HCT116 (cell line): Measurements from ENCODE around the gene PLCL2. TPM values are rescaled to one million over a fixed set of nuclear protein-coding genes. Genes with fewer than 3 reads are reported as not detected.

Experiments
- ATAC-seq: fragments of 200-7000 bp; cut with Tn5 transposase; 2 replicates; pipeline ENCODE4 v1.9.1; 2020; ENCODE audit warnings: mild to moderate bottlenecking, moderate library complexity
- BruUV-seq: library from RNA; stranded (reverse); fragments of 400-500 nt; replicated peaks from 2 replicates; lab custom pipeline; 2021; lab: Mats Ljungman, UMichigan
- CTCF ChIA-PET: fragments of 300-600 bp; sonication (Branson Sonifier 250); formaldehyde crosslinking; loops from one replicate; lab custom pipeline; 2021; ENCODE audit warnings: antibody characterized with exemption; lab: Charles Lee
- POLR2A ChIA-PET: fragments of 300-600, 350-600 bp; sonication (Branson Sonifier 250); formaldehyde crosslinking; loops from one replicate; lab custom pipeline; 2021; ENCODE audit warnings: antibody characterized with exemption; lab: Charles Lee
- RAD21 ChIA-PET, 2 experiments: fragments of 300-600 bp; sonication (Branson Sonifier 250); formaldehyde crosslinking; loops; one replicate each; lab custom pipeline; 2023; ENCODE audit warnings: low total read pairs in 2 of 2; ENCODE audit not compliant: uncharacterized antibody in 2 of 2, unreplicated experiment in 2 of 2, low non-redundant PET in 1 of 2; lab: Charles Lee
- DNase-seq: peaks from one replicate; pipeline ENCODE4 v3.0.0-alpha.2; 2010; ENCODE audit warnings: low read depth, low spot score
- H2AFZ ChIP-seq: fragments of 200-600 bp; shearing (Covaris generic), sonication (generic); 2 replicates; pipeline ENCODE4 v1.6.1; 2017; ENCODE audit warnings: low read depth, mixed run types, mixed read lengths, antibody characterized with exemption, low read length; ENCODE audit not compliant: poor library complexity, severe bottlenecking
- H3K27ac ChIP-seq: 2 replicates; pipeline ENCODE4 v1.5.1; 2012; ENCODE audit warnings: low read depth, low read length
- H3K27me3 ChIP-seq: fragments of 200-600 bp; sonication (generic); 2 replicates; pipeline ENCODE4 v1.6.1; 2016; ENCODE audit warnings: mixed run types, low read length, mixed read lengths; ENCODE audit not compliant: insufficient read depth
- H3K36me3 ChIP-seq, 2 experiments: fragments of 200-500 bp in 1 of 2; fragments of 200-600 bp in 1 of 2; sonication (Bioruptor generic) in 1 of 2; sonication (generic) in 1 of 2; 2 replicates each; pipeline versions ENCODE4 v1.5.1 to v1.6.1; 2014 to 2016; ENCODE audit warnings: low read length in 2 of 2, inconsistent platforms in 1 of 2, mixed read lengths in 1 of 2, mixed run types in 1 of 2; ENCODE audit not compliant: insufficient read depth in 2 of 2, control insufficient read depth in 1 of 2
- H3K4me1 ChIP-seq, 2 experiments: fragments of 200-600 bp in 1 of 2; sonication (generic) in 1 of 2; 2 replicates each; pipeline versions ENCODE4 v1.5.1 to v1.6.1; 2012 to 2017; ENCODE audit warnings: low read length in 2 of 2, inconsistent platforms in 1 of 2, mild to moderate bottlenecking in 1 of 2, mixed read lengths in 1 of 2, mixed run types in 1 of 2, moderate library complexity in 1 of 2; ENCODE audit not compliant: insufficient read depth in 2 of 2, control insufficient read depth in 1 of 2
- H3K4me2 ChIP-seq: fragments of 200-600 bp; sonication (generic); 2 replicates; pipeline ENCODE4 v1.6.1; 2017; ENCODE audit warnings: mixed run types, low read length, mixed read lengths
- H3K4me3 ChIP-seq, 2 experiments: fragments of 200-600 bp in 1 of 2; sonication (generic) in 1 of 2; replicated peaks in 1 of 2; 2 replicates each; pipeline ENCODE4 v1.5.1; 2011 to 2016; ENCODE audit warnings: low read length in 2 of 2, control low read depth in 1 of 2, low read depth in 1 of 2, mild to moderate bottlenecking in 1 of 2, mixed read lengths in 1 of 2, mixed run types in 1 of 2
- H3K79me2 ChIP-seq: fragments of 200-600 bp; sonication (generic); 2 replicates; pipeline ENCODE4 v1.6.1; 2017; ENCODE audit warnings: mild to moderate bottlenecking, mixed run types, low read length, moderate library complexity, mixed read lengths; ENCODE audit not compliant: insufficient read depth
- H3K9ac ChIP-seq: fragments of 200-600 bp; sonication (generic); 2 replicates; pipeline ENCODE4 v1.6.1; 2016; ENCODE audit warnings: low read length, mixed read lengths
- H3K9me2 ChIP-seq: fragments of 200-600 bp; sonication (generic), shearing (Covaris generic); 2 replicates; pipeline ENCODE4 v1.6.1; 2017; ENCODE audit warnings: mixed run types, mild to moderate bottlenecking, moderate library complexity; ENCODE audit not compliant: insufficient read depth
- H3K9me3 ChIP-seq, 2 experiments: fragments of 200-500 bp in 1 of 2; fragments of 200-600 bp in 1 of 2; sonication (Bioruptor generic) in 1 of 2; sonication (generic) in 1 of 2; 2 replicates each; pipeline ENCODE4 v1.6.1; 2014 to 2017; ENCODE audit warnings: low read length in 2 of 2, mixed read lengths in 2 of 2, inconsistent platforms in 1 of 2, low read depth in 1 of 2, mild to moderate bottlenecking in 1 of 2, mixed run types in 1 of 2, moderate library complexity in 1 of 2; ENCODE audit not compliant: control insufficient read depth in 1 of 2, insufficient read depth in 1 of 2
- H4K20me1 ChIP-seq: fragments of 200-600 bp; sonication (generic), shearing (Covaris generic); 2 replicates; pipeline ENCODE4 v1.6.1; 2017; ENCODE audit warnings: mixed run types, mild to moderate bottlenecking, moderate library complexity; ENCODE audit not compliant: insufficient read depth
- CBX3 ChIP-seq: IDR thresholded peaks from 2 replicates; pipeline ENCODE4 v1.6.1; 2012; ENCODE audit warnings: low read depth
- EGR1 ChIP-seq: IDR thresholded peaks from 2 replicates; pipeline ENCODE4 v1.6.1; 2012; ENCODE audit warnings: low read depth
- ELF1 ChIP-seq: IDR thresholded peaks from 2 replicates; pipeline ENCODE4 v1.6.1; 2012; ENCODE audit warnings: low read depth, borderline replicate concordance
- EZH2 ChIP-seq: fragments of 200-600 bp; sonication (generic); IDR thresholded peaks from 2 replicates; pipeline ENCODE4 v1.6.1; 2017; ENCODE audit warnings: antibody characterized with exemption, mixed run types
- EZH2phosphoT487 ChIP-seq: fragments of 200-600 bp; IDR thresholded peaks from 2 replicates; pipeline ENCODE4 v1.6.1; 2018; ENCODE audit warnings: antibody characterized with exemption, borderline replicate concordance
- FOSL1 ChIP-seq: IDR thresholded peaks from 2 replicates; pipeline ENCODE4 v1.6.1; 2012; ENCODE audit warnings: low read depth
- JUND ChIP-seq: IDR thresholded peaks from 2 replicates; pipeline ENCODE4 v1.6.1; 2012
- MAX ChIP-seq: IDR thresholded peaks from 2 replicates; pipeline ENCODE4 v1.6.1; 2012
- POLR2A ChIP-seq: IDR thresholded peaks from 2 replicates; pipeline ENCODE4 v1.7.0; 2011; ENCODE audit warnings: borderline replicate concordance; ENCODE audit not compliant: insufficient read depth, insufficient read length; ENCODE audit errors: extremely low read depth
- POLR2AphosphoS5 ChIP-seq: IDR thresholded peaks from 2 replicates; pipeline ENCODE4 v1.6.1; 2011; ENCODE audit warnings: mild to moderate bottlenecking, low read depth, low read length, moderate library complexity
- RAD21 ChIP-seq: IDR thresholded peaks from 2 replicates; pipeline ENCODE4 v1.6.1; 2012; ENCODE audit warnings: low read depth, mild to moderate bottlenecking
- REST ChIP-seq: IDR thresholded peaks from 2 replicates; pipeline ENCODE4 v1.6.1; 2012; ENCODE audit warnings: low read depth
- SIN3A ChIP-seq: IDR thresholded peaks from 2 replicates; pipeline ENCODE4 v1.6.1; 2012; ENCODE audit warnings: low read depth
- SP1 ChIP-seq: IDR thresholded peaks from 2 replicates; pipeline ENCODE4 v1.6.1; 2012; ENCODE audit warnings: low read depth
- SRF ChIP-seq: IDR thresholded peaks from 2 replicates; pipeline ENCODE4 v1.6.1; 2012; ENCODE audit warnings: low read depth
- TCF7L2 ChIP-seq: IDR thresholded peaks from 2 replicates; pipeline ENCODE4 v1.7.0; 2011; ENCODE audit warnings: borderline replicate concordance, inconsistent platforms; ENCODE audit not compliant: insufficient read depth, insufficient read length; ENCODE audit errors: extremely low read depth
- YY1 ChIP-seq: IDR thresholded peaks from 2 replicates; pipeline ENCODE4 v1.6.1; 2011; ENCODE audit warnings: low read length, low read depth, moderate library complexity, mild to moderate bottlenecking; ENCODE audit not compliant: insufficient replicate concordance; ENCODE audit errors: extremely low read depth
- ZNF274 ChIP-seq: fragments of 200-500 bp; sonication (Bioruptor generic); IDR thresholded peaks from 2 replicates; pipeline ENCODE4 v1.6.1; 2014; ENCODE audit warnings: mild to moderate bottlenecking, low read depth, low read length, inconsistent platforms
- intact Hi-C: fragments of 100-400 bp; cut with micrococcal nuclease; formaldehyde crosslinking; loops from 2 replicates; pipeline ENCODE4 v1.10.0; 2022
- total RNA-seq: library from RNA; stranded (reverse); gene quantifications from one replicate; pipeline ENCODE4 v1.2.1, GENCODE V29; 2021; ENCODE audit not compliant: unreplicated experiment
- TF ChIP-seq, protein P1 (sequence below): IDR thresholded peaks from 2 replicates; pipeline ENCODE4 v1.6.1; 2012

The PLCL2 gene
- total RNA-seq, 1 experiment from 2014 or later, result 2.2 TPM

- no peak overlapping the region for H2AFZ ChIP-seq
- ChIA-PET RAD21 (no interaction called here), CTCF (no interaction called here), POLR2A (no interaction called here)
- DNase-seq (no peak), ATAC-seq (no peak)
- no peaks in the 10 kb centered on the region for H3K27me3 ChIP-seq
- no peak overlapping the region for H3K4me2 ChIP-seq
- H3K9me3 ChIP-seq, result no peaks in the 10 kb centered on the region
- intact Hi-C loops, result no loop called here
- H3K27ac ChIP-seq, result no peak overlapping the region
- H3K9ac ChIP-seq, result no peak overlapping the region
- H4K20me1 ChIP-seq, result no peaks in the 10 kb centered on the region
- no peak for TF ChIP-seq SP1
- TF ChIP-seq YY1, result no peak
- no peak for TF ChIP-seq ELF1
- TF ChIP-seq MAX, result no peak
- no peak for TF ChIP-seq POLR2A
- no peak for TF ChIP-seq SIN3A
- TF ChIP-seq POLR2AphosphoS5, result no peak
- TF ChIP-seq RAD21, result no peak
- TF ChIP-seq EGR1, result no peak
- no peak for TF ChIP-seq EZH2phosphoT487
- no peaks in the 10 kb centered on the region for H3K79me2 ChIP-seq
- no TSS peak for BruUV-seq
- H3K9me2 ChIP-seq, result no peaks in the 10 kb centered on the region
- no peaks in the 10 kb centered on the region for H3K36me3 ChIP-seq
- H3K4me3 ChIP-seq, result no peak overlapping the region
- H3K4me1 ChIP-seq, result no peaks in the 10 kb centered on the region
Measured at GRCh38 chr3:16849795-16850194, 35.0 kb upstream of the PLCL2 start.

GRCh38 chr3:16855497-16855896 lies 29.3 kb upstream of the PLCL2 start:
- H3K4me1 ChIP-seq, result no peaks in the 10 kb centered on the region
- no peaks in the 10 kb centered on the region for H4K20me1 ChIP-seq
- no peak for DNase-seq
- ChIA-PET POLR2A (no interaction called here), CTCF (no interaction called here), RAD21 (no interaction called here)
- no peak overlapping the region for H3K4me3 ChIP-seq
- no peak overlapping the region for H3K27ac ChIP-seq
- H3K9me3 ChIP-seq, result no peaks in the 10 kb centered on the region
- H2AFZ ChIP-seq, result no peak overlapping the region
- H3K27me3 ChIP-seq, result no peaks in the 10 kb centered on the region
- intact Hi-C loops, result no loop called here
- no TSS peak for BruUV-seq
- H3K9me2 ChIP-seq, result no peaks in the 10 kb centered on the region
- H3K36me3 ChIP-seq, result no peaks in the 10 kb centered on the region
- H3K4me2 ChIP-seq, result no peak overlapping the region
- ATAC-seq, result no peak
- no peaks in the 10 kb centered on the region for H3K79me2 ChIP-seq
- H3K9ac ChIP-seq, result no peak overlapping the region
- TF ChIP-seq EZH2 (no peak), CBX3 (no peak), POLR2AphosphoS5 (no peak), SRF (no peak), EZH2phosphoT487 (no peak), ELF1 (no peak), ZNF274 (no peak), FOSL1 (no peak), POLR2A (no peak), JUND (no peak), TCF7L2 (no peak), REST (no peak)
- TF ChIP-seq, protein P1, sequence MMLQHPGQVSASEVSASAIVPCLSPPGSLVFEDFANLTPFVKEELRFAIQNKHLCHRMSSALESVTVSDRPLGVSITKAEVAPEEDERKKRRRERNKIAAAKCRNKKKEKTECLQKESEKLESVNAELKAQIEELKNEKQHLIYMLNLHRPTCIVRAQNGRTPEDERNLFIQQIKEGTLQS, result no peak
